GOT3 (cell line): ENCODE results near the gene PLA2G4F.

ENCODE experiments used
- DNase-seq: peaks from one replicate; lab custom pipeline; 2025; ENCODE audit warnings: mixed read lengths; lab: John Stamatoyannopoulos, UW

The PLA2G4F gene

GRCh38 chr15:42156243-42156922 lies at the start of gene PLA2G4F:
Gene PLA2G4F (minus strand): TSS chr15:42156636. CDS start chr15:42156549, 87 bp downstream.
- no peak for DNase-seq

GRCh38 chr15:42203891-42204290 lies 47.5 kb upstream of the PLA2G4F start:
- DNase-seq = no peak

GRCh38 chr15:42202653-42203052 lies 46.2 kb upstream of the PLA2G4F start:
- no peak for DNase-seq

GRCh38 chr15:42201801-42202200 lies 45.4 kb upstream of the PLA2G4F start:
- DNase-seq = no peak

- DNase-seq = no peak
Observed at GRCh38 chr15:42199126-42199525, 42.7 kb upstream of the PLA2G4F start.

- no peak for DNase-seq
Observed at GRCh38 chr15:42198516-42198915, 42.1 kb upstream of the PLA2G4F start.

GRCh38 chr15:42194513-42194912 lies 38.1 kb upstream of the PLA2G4F start:
- no peak for DNase-seq

- no peak for DNase-seq
Observed at GRCh38 chr15:42193383-42193782, 36.9 kb upstream of the PLA2G4F start.

GRCh38 chr15:42191610-42192346 lies 35.3 kb upstream of the PLA2G4F start:
- no peak for DNase-seq

- DNase-seq = no peak
Observed at GRCh38 chr15:42190370-42190769, 33.9 kb upstream of the PLA2G4F start.

- DNase-seq = no peak
Observed at GRCh38 chr15:42185801-42186200, 29.4 kb upstream of the PLA2G4F start.

GRCh38 chr15:42184736-42185135 lies 28.3 kb upstream of the PLA2G4F start:
- no peak for DNase-seq

GRCh38 chr15:42184296-42184695 lies 27.9 kb upstream of the PLA2G4F start:
- DNase-seq = no peak

GRCh38 chr15:42182961-42183360 lies 26.5 kb upstream of the PLA2G4F start:
- no peak for DNase-seq

GRCh38 chr15:42182328-42182886 lies 26.0 kb upstream of the PLA2G4F start:
- DNase-seq = no peak

- no peak for DNase-seq
Observed at GRCh38 chr15:42178056-42178455, 21.6 kb upstream of the PLA2G4F start.

GRCh38 chr15:42175671-42176070 lies 19.2 kb upstream of the PLA2G4F start:
- no peak for DNase-seq

GRCh38 chr15:42172475-42172874 lies 16.0 kb upstream of the PLA2G4F start:
- no peak for DNase-seq

GRCh38 chr15:42171795-42172194 lies 15.4 kb upstream of the PLA2G4F start:
- DNase-seq = no peak

- no peak for DNase-seq
Observed at GRCh38 chr15:42171122-42171521, 14.7 kb upstream of the PLA2G4F start.

GRCh38 chr15:42166225-42166940 lies 9.9 kb upstream of the PLA2G4F start:
- no peak for DNase-seq

GRCh38 chr15:42165106-42165505 lies 8.7 kb upstream of the PLA2G4F start:
- no peak for DNase-seq
